Measurements from ENCODE around the gene SCFD2. TPM values are rescaled to one million over a fixed set of nuclear protein-coding genes. Genes with fewer than 3 reads are reported as not detected.

Gene SCFD2
- total RNA-seq, 1 donor from 2014 or later = 11.9 TPM

- Mint-ChIP-seq H3K27ac (ENCODE audit: unreplicated experiment) (no peak overlapping the region), H3K4me1 (ENCODE audit: low read depth, unreplicated experiment) (no peaks in the 10 kb centered on the region), H3K36me3 (ENCODE audit: low read depth, unreplicated experiment) (peaks cover 1% of the 10 kb centered on the region), H3K27me3 (ENCODE audit: low read depth, unreplicated experiment) (no peaks in the 10 kb centered on the region), H3K9me3 (ENCODE audit: unreplicated experiment) (no peaks in the 10 kb centered on the region), H3K4me3 (ENCODE audit: unreplicated experiment) (no peak overlapping the region)
- Histone ChIP-seq H3K79me2 (ENCODE audit: insufficient read depth, low read length) (no peaks in the 10 kb centered on the region), H3K9me3 (ENCODE audit: insufficient read depth, low read depth, low read length) (no peaks in the 10 kb centered on the region), H3K27ac (ENCODE audit: low read depth, low read length) (no peak overlapping the region), H2AFZ (ENCODE audit: low read depth, low read length) (no peak overlapping the region), H3K9ac (ENCODE audit: low read length) (no peak overlapping the region), H3K4me3 (ENCODE audit: insufficient read depth, low read depth, low read length) (no peak overlapping the region), H3K4me1 (ENCODE audit: insufficient read depth, low read length) (no peaks in the 10 kb centered on the region), H3K27me3 (ENCODE audit: insufficient read depth, low read length) (no peaks in the 10 kb centered on the region), H4K20me1 (ENCODE audit: insufficient read depth, low read length) (no peaks in the 10 kb centered on the region), H3K36me3 (ENCODE audit: insufficient read depth, low read length) (no peaks in the 10 kb centered on the region), H3K4me2 (ENCODE audit: low read length) (no peak overlapping the region)
- no peak for TF ChIP-seq CTCF (IDR thresholded peaks at IDR 0.05; ENCODE audit: insufficient read depth, low read depth, low read length)
- no peak for TF ChIP-seq EZH2 (IDR thresholded peaks at IDR 0.05; ENCODE audit: insufficient read depth, low read length)
- DNase-seq (ENCODE audit: low read depth) (no peak), FAIRE-seq (no peak)
These were observed 238.5 kb downstream of the SCFD2 start for GRCh38 chr4:53127365-53127764.

- Histone ChIP-seq H3K9ac (ENCODE audit: low read length) (no peak overlapping the region), H3K4me1 (ENCODE audit: insufficient read depth, low read length) (no peaks in the 10 kb centered on the region), H3K9me3 (ENCODE audit: insufficient read depth, low read depth, low read length) (no peaks in the 10 kb centered on the region), H4K20me1 (ENCODE audit: insufficient read depth, low read length) (no peaks in the 10 kb centered on the region), H3K4me3 (ENCODE audit: insufficient read depth, low read depth, low read length) (no peak overlapping the region), H2AFZ (ENCODE audit: low read depth, low read length) (no peak overlapping the region), H3K79me2 (ENCODE audit: insufficient read depth, low read length) (no peaks in the 10 kb centered on the region), H3K27me3 (ENCODE audit: insufficient read depth, low read length) (no peaks in the 10 kb centered on the region), H3K36me3 (ENCODE audit: insufficient read depth, low read length) (no peaks in the 10 kb centered on the region), H3K4me2 (ENCODE audit: low read length) (no peak overlapping the region), H3K27ac (ENCODE audit: low read depth, low read length) (no peak overlapping the region)
- H3K36me3 Mint-ChIP-seq (ENCODE audit: low read depth, unreplicated experiment) = peaks cover 1% of the 10 kb centered on the region
- TF ChIP-seq CTCF (IDR thresholded peaks at IDR 0.05; ENCODE audit: insufficient read depth, low read depth, low read length) (no peak), EZH2 (IDR thresholded peaks at IDR 0.05; ENCODE audit: insufficient read depth, low read length) (no peak)
- no peak overlapping the region for H3K4me3 Mint-ChIP-seq (ENCODE audit: unreplicated experiment)
- no peaks in the 10 kb centered on the region for H3K27me3 Mint-ChIP-seq (ENCODE audit: low read depth, unreplicated experiment)
- H3K9me3 Mint-ChIP-seq (ENCODE audit: unreplicated experiment) = no peaks in the 10 kb centered on the region
- H3K27ac Mint-ChIP-seq (ENCODE audit: unreplicated experiment) = no peak overlapping the region
- DNase-seq (ENCODE audit: low read depth) (no peak), FAIRE-seq (no peak)
- H3K4me1 Mint-ChIP-seq (ENCODE audit: low read depth, unreplicated experiment) = peaks cover 1% of the 10 kb centered on the region
These were observed 239.8 kb downstream of the SCFD2 start for GRCh38 chr4:53126099-53126498.

- no peaks in the 10 kb centered on the region for H3K79me2 ChIP-seq (ENCODE audit: insufficient read depth, low read length)
- no peaks in the 10 kb centered on the region for H4K20me1 ChIP-seq (ENCODE audit: insufficient read depth, low read length)
- H3K36me3 Mint-ChIP-seq (ENCODE audit: low read depth, unreplicated experiment) = peaks cover 1% of the 10 kb centered on the region
- no peak overlapping the region for H3K9ac ChIP-seq (ENCODE audit: low read length)
- TF ChIP-seq EZH2 (IDR thresholded peaks at IDR 0.05; ENCODE audit: insufficient read depth, low read length) = no peak
- TF ChIP-seq CTCF (IDR thresholded peaks at IDR 0.05; ENCODE audit: insufficient read depth, low read depth, low read length) = no peak
- H3K4me3 Mint-ChIP-seq (ENCODE audit: unreplicated experiment) = no peak overlapping the region
- H2AFZ ChIP-seq (ENCODE audit: low read depth, low read length) = no peak overlapping the region
- no peaks in the 10 kb centered on the region for H3K36me3 ChIP-seq (ENCODE audit: insufficient read depth, low read length)
- no peaks in the 10 kb centered on the region for H3K27me3 ChIP-seq (ENCODE audit: insufficient read depth, low read length)
- no peak overlapping the region for H3K27ac ChIP-seq (ENCODE audit: low read depth, low read length)
- H3K4me1 Mint-ChIP-seq (ENCODE audit: low read depth, unreplicated experiment) = peaks cover 15% of the 10 kb centered on the region
- peaks cover 9% of the 10 kb centered on the region for H3K4me1 ChIP-seq (ENCODE audit: insufficient read depth, low read length)
- H3K4me2 ChIP-seq (ENCODE audit: low read length) = no peak overlapping the region
- H3K9me3 ChIP-seq (ENCODE audit: insufficient read depth, low read depth, low read length) = no peaks in the 10 kb centered on the region
- DNase-seq (ENCODE audit: low read depth) (no peak), FAIRE-seq (no peak)
- no peak overlapping the region for H3K27ac Mint-ChIP-seq (ENCODE audit: unreplicated experiment)
- no peaks in the 10 kb centered on the region for H3K9me3 Mint-ChIP-seq (ENCODE audit: unreplicated experiment)
- no peaks in the 10 kb centered on the region for H3K27me3 Mint-ChIP-seq (ENCODE audit: low read depth, unreplicated experiment)
- H3K4me3 ChIP-seq (ENCODE audit: insufficient read depth, low read depth, low read length) = no peak overlapping the region
These were observed 242.0 kb downstream of the SCFD2 start for GRCh38 chr4:53123819-53124218.

Measured in astrocyte (in vitro differentiated cells and primary cell).